Testis (tissue), 5 donors: ENCODE results near the gene GPAT2. TPM values are rescaled to one million over a fixed set of nuclear protein-coding genes. Genes with fewer than 3 reads are reported as not detected.
"Not testable (repeated sequence)": the region's sequence is repeated elsewhere in the genome, so short reads cannot be mapped to it uniquely, and the experiment has no call there.

ENCODE experiments used
- DNase-seq: peaks from one replicate; pipeline ENCODE4 v3.0.0-alpha.2; 2019
- H3K27ac ChIP-seq, 2 donors: fragments of 200-600 bp; sonication (generic); one replicate each; pipeline ENCODE4 v1.5.1; 2019
- H3K27me3 ChIP-seq: fragments of 200-600 bp; sonication (generic); one replicate; pipeline ENCODE4 v1.5.1; 2019
- H3K36me3 ChIP-seq: fragments of 200-600 bp; sonication (generic); one replicate; pipeline ENCODE4 v1.5.1; 2017; ENCODE audit warnings: low read depth; ENCODE audit errors: missing control alignments
- H3K4me1 ChIP-seq: fragments of 200-600 bp; sonication (generic); one replicate; pipeline ENCODE4 v1.5.1; 2019
- H3K4me3 ChIP-seq, 2 donors: fragments of 200-600 bp; sonication (generic); one replicate each; pipeline ENCODE4 v1.5.1; 2017 to 2019
- H3K9me3 ChIP-seq: fragments of 200-600 bp; sonication (generic); one replicate; pipeline ENCODE4 v1.5.1; 2017
- CTCF ChIP-seq, 3 experiments: fragments of 450-650 bp in 2 of 3; fragments of 200-600 bp in 1 of 3; sonication (generic) in 1 of 3; IDR thresholded peaks; one replicate each; pipeline ENCODE4 v1.5.1; 2016 to 2019; ENCODE audit warnings: antibody characterized with exemption in 3 of 3, mild to moderate bottlenecking in 2 of 3, moderate library complexity in 1 of 3
- POLR2A ChIP-seq: fragments of 450-650 bp; IDR thresholded peaks from one replicate; pipeline ENCODE4 v1.6.1; 2017; ENCODE audit warnings: antibody characterized with exemption, mild to moderate bottlenecking, moderate library complexity
- WGBS, 2 donors: methylation state at CpG; one replicate each; pipeline ENCODE4 v1.1.5; 2018; 5-methylcytosine and 5-hydroxymethylcytosine counted together
- intact Hi-C: fragments of 100-400 bp; cut with DNase I; formaldehyde crosslinking; loops from one replicate; pipeline ENCODE4 v1.15.1; 2023; ENCODE audit warnings: low total_unique reads
- long read RNA-seq, 2 donors: transcript quantifications; one replicate each; lab custom pipeline, GENCODE V29; 2026
- polyA plus RNA-seq: library from polyadenylated mRNA; stranded (reverse); fragments of 350-450 nt; fragmentation: Illumina TruSeq; extraction: RNeasy Lipid Tissue Mini Kit (QIAGEN cat#74804); gene quantifications from one replicate; pipeline ENCODE4 v1.2.3, GENCODE V29; 2014; ENCODE audit warnings: low read depth, low replicate concordance; ENCODE audit not compliant: insufficient read depth
- total RNA-seq, 2 donors: library from RNA; depleted of rRNA; stranded (reverse); fragments of >200 nt; gene quantifications; one replicate each; pipeline ENCODE4 v1.2.3, GENCODE V29; 2016

GPAT2 gene
- 10 to 100 TPM; 23.5 to 38.9 TPM for total RNA-seq
- polyA plus RNA-seq: 20.5 TPM
- long read RNA-seq, donor 1: 0 reads
- long read RNA-seq, donor 2: 0 reads

GRCh38 chr2:96034792-96035191, at the start of gene GPAT2:
Gene GPAT2 (minus strand): TSS chr2:96034916. CDS start chr2:96032359, 2,557 bp downstream.
- intact Hi-C loops, H3K27me3 ChIP-seq, H3K4me1 ChIP-seq, DNase-seq, H3K9me3 ChIP-seq, H3K4me3 ChIP-seq, H3K36me3 ChIP-seq, H3K27ac ChIP-seq: not testable (repeated sequence)
- WGBS, 2 donors: no CpG with 5 or more reads among the region's 34 CpGs

GRCh38 chr2:96083989-96084857, 49.5 kb upstream of the GPAT2 start:
- H3K9me3 ChIP-seq: no peaks in the 10 kb centered on the region
- TF ChIP-seq POLR2A (no peak), CTCF (IDR thresholded peaks at IDR 0.05) (no peak)
- H3K27ac ChIP-seq: no peak overlapping the region
- peaks cover 12% of the 10 kb centered on the region for H3K4me1 ChIP-seq
- 88 to 92% methylated on average over 22 of the region's 22 CpGs for WGBS, 2 donors
- DNase-seq: no peak
- no peaks in the 10 kb centered on the region for H3K27me3 ChIP-seq
- intact Hi-C loops: no loop called here
- no peaks in the 10 kb centered on the region for H3K36me3 ChIP-seq
- H3K4me3 ChIP-seq: no peak overlapping the region

GRCh38 chr2:96083064-96083939, 48.6 kb upstream of the GPAT2 start:
- H3K4me1 ChIP-seq: peaks cover 12% of the 10 kb centered on the region
- no peaks in the 10 kb centered on the region for H3K9me3 ChIP-seq
- no peak for TF ChIP-seq POLR2A
- TF ChIP-seq CTCF (IDR thresholded peaks at IDR 0.05): no peak
- H3K4me3 ChIP-seq: no peak overlapping the region
- peak; percentile 41 for DNase-seq
- 59 to 65% methylated on average over 2 to 9 of the region's 9 CpGs for WGBS, 2 donors
- H3K36me3 ChIP-seq: no peaks in the 10 kb centered on the region
- intact Hi-C loops: no loop called here
- no peaks in the 10 kb centered on the region for H3K27me3 ChIP-seq
- no peak overlapping the region for H3K27ac ChIP-seq

- H3K27ac ChIP-seq: no peak overlapping the region
Observed at GRCh38 chr2:96082211-96083063, 47.7 kb upstream of the GPAT2 start.

More at GRCh38 chr2:96082211-96083063, 47.7 kb upstream of the GPAT2 start:
- intact Hi-C loops: no loop called here
- Histone ChIP-seq H3K27me3 (no peaks in the 10 kb centered on the region), H3K36me3 (no peaks in the 10 kb centered on the region), H3K4me1 (peaks cover 12% of the 10 kb centered on the region), H3K9me3 (no peaks in the 10 kb centered on the region), H3K4me3 (no peak overlapping the region)
- DNase-seq: no peak
- 90 to 91% methylated on average over 14 of the region's 14 CpGs for WGBS, 2 donors
- TF ChIP-seq POLR2A (no peak), CTCF (IDR thresholded peaks at IDR 0.05) (no peak)
